Karpas-422 (cell line): Measurements from ENCODE around the gene ERBB4. TPM values are rescaled to one million over a fixed set of nuclear protein-coding genes. Genes with fewer than 3 reads are reported as not detected.
A peak's percentile ranks its signal among the peaks of the same experiment; 100 is the strongest.

Experiments
- DNase-seq: peaks from one replicate; pipeline ENCODE4 v3.0.0-alpha.2; 2015
- H2AFZ ChIP-seq: fragments of 200-600 bp; sonication (generic); 2 replicates; pipeline ENCODE4 v1.6.1; 2014; ENCODE audit warnings: antibody characterized with exemption, low read length, mixed read lengths
- H3K27ac ChIP-seq: fragments of 200-600 bp; sonication (generic); 2 replicates; pipeline ENCODE4 v1.5.1; 2014; ENCODE audit warnings: mild to moderate bottlenecking, low read length, moderate library complexity
- H3K27me3 ChIP-seq: fragments of 200-600 bp; sonication (generic); 2 replicates; pipeline ENCODE4 v1.6.1; 2014; ENCODE audit warnings: low read length, mixed read lengths
- H3K36me3 ChIP-seq: fragments of 200-600 bp; sonication (generic); 2 replicates; pipeline ENCODE4 v1.6.1; 2014; ENCODE audit warnings: low read length, mixed read lengths; ENCODE audit not compliant: insufficient read depth
- H3K4me1 ChIP-seq: fragments of 200-600 bp; sonication (generic); 2 replicates; pipeline ENCODE4 v1.6.1; 2014; ENCODE audit warnings: mild to moderate bottlenecking, low read length, mixed read lengths
- H3K4me2 ChIP-seq: fragments of 200-600 bp; sonication (generic); 2 replicates; pipeline ENCODE4 v1.6.1; 2014; ENCODE audit warnings: low read length, low read depth, mild to moderate bottlenecking; ENCODE audit not compliant: poor library complexity, severe bottlenecking
- H3K4me3 ChIP-seq: fragments of 200-600 bp; sonication (generic); 2 replicates; pipeline ENCODE4 v1.5.1; 2014; ENCODE audit warnings: mild to moderate bottlenecking, antibody characterized with exemption, low read length, mixed read lengths
- H3K79me2 ChIP-seq: fragments of 200-600 bp; sonication (generic); 2 replicates; pipeline ENCODE4 v1.6.1; 2014; ENCODE audit warnings: mild to moderate bottlenecking, low read length, mixed read lengths
- H3K9ac ChIP-seq: fragments of 200-600 bp; sonication (generic); 2 replicates; pipeline ENCODE4 v1.6.0; 2014; ENCODE audit warnings: low read length
- H3K9me2 ChIP-seq: fragments of 200-600 bp; sonication (generic), shearing (Covaris generic); replicated peaks from 2 replicates; pipeline ENCODE4 v1.6.0; 2014; ENCODE audit warnings: mild to moderate bottlenecking, low read length, moderate library complexity; ENCODE audit not compliant: insufficient read depth
- H3K9me3 ChIP-seq: fragments of 300-700, 200-600 bp; sonication (generic); 2 replicates; pipeline ENCODE4 v1.6.1; 2014; ENCODE audit warnings: low read length, mixed read lengths
- H4K20me1 ChIP-seq: fragments of 200-600 bp; sonication (generic); 2 replicates; pipeline ENCODE4 v1.6.1; 2014; ENCODE audit warnings: mild to moderate bottlenecking, antibody characterized with exemption, low read length, low read depth; ENCODE audit not compliant: insufficient read depth
- total RNA-seq: library from RNA; depleted of rRNA; stranded (reverse); fragments of >200 nt; shearing (Covaris generic); gene quantifications from 2 replicates; pipeline ENCODE4 v1.2.3, GENCODE V29; 2014; ENCODE audit warnings: low replicate concordance

ERBB4 gene
- total RNA-seq, 1 experiment from 2014 or later: not detected

GRCh38 chr2:211359347-211359746 lies 1179.3 kb downstream of the ERBB4 start:
- Histone ChIP-seq H3K9me2 (no peaks in the 10 kb centered on the region), H3K4me2 (no peak overlapping the region), H3K27ac (no peak overlapping the region), H3K9ac (no peak overlapping the region), H3K9me3 (no peaks in the 10 kb centered on the region), H3K27me3 (no peaks in the 10 kb centered on the region), H3K4me3 (no peak overlapping the region), H3K79me2 (no peaks in the 10 kb centered on the region), H4K20me1 (no peaks in the 10 kb centered on the region), H2AFZ (no peak overlapping the region), H3K4me1 (no peaks in the 10 kb centered on the region), H3K36me3 (no peaks in the 10 kb centered on the region)
- no peak for DNase-seq

DNA sequence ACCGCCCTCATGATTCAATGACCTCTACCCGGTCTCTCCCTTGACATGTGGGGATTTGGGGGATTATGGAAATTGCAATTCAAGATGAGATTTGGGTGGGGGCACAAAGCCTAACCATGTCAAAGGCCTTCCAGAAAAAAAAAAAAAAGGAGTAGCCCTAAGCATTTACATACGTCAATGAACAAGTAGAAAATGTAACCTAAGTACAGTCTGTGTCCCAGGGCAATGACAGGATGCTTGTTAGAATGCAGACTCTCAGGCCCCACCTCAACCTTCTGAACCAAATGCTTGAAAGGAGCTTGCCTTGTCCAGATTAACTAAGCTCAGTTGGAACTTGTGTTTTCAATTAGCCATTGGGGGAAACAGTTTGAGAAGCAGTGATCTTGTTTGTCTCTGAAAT lies 1180.1 kb downstream of the ERBB4 start:
- Histone ChIP-seq H2AFZ (no peak overlapping the region), H3K4me1 (no peaks in the 10 kb centered on the region), H3K4me2 (no peak overlapping the region), H3K27me3 (no peaks in the 10 kb centered on the region), H3K79me2 (no peaks in the 10 kb centered on the region), H3K4me3 (no peak overlapping the region), H4K20me1 (no peaks in the 10 kb centered on the region), H3K9ac (no peak overlapping the region), H3K9me2 (no peaks in the 10 kb centered on the region), H3K36me3 (no peaks in the 10 kb centered on the region), H3K9me3 (no peaks in the 10 kb centered on the region), H3K27ac (no peak overlapping the region)
- DNase-seq: no peak

GRCh38 chr2:211354481-211354880 lies 1184.1 kb downstream of the ERBB4 start:
- Histone ChIP-seq H4K20me1 (no peaks in the 10 kb centered on the region), H2AFZ (no peak overlapping the region), H3K4me2 (no peak overlapping the region), H3K27ac (no peak overlapping the region), H3K9me3 (no peaks in the 10 kb centered on the region), H3K9me2 (no peaks in the 10 kb centered on the region), H3K79me2 (no peaks in the 10 kb centered on the region), H3K4me3 (no peak overlapping the region), H3K27me3 (no peaks in the 10 kb centered on the region), H3K4me1 (no peaks in the 10 kb centered on the region), H3K36me3 (no peaks in the 10 kb centered on the region), H3K9ac (no peak overlapping the region)
- no peak for DNase-seq

DNA sequence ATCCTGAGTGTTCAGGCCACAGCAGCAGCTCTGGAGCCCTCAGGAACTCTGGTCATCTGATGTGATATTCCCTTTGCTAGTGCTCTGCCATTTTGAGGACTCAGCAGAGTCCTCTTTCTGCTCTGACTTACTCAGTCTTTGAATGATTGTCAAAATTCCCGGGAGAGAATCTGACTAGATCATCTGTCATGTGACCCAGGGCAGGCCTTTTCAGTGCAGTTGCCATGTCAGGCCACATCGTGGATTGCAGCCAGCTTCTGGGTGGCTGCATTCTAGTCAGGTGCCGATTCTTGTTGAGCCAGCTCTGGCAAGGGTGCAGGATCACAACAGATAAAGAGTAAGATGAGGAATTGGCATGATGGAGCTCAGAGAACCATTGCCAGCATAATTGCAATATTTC lies 1186.6 kb downstream of the ERBB4 start:
- H4K20me1 ChIP-seq: no peaks in the 10 kb centered on the region
- no peak for DNase-seq
- H3K27ac ChIP-seq: no peak overlapping the region
- no peaks in the 10 kb centered on the region for H3K27me3 ChIP-seq
- H3K4me2 ChIP-seq: no peak overlapping the region
- H2AFZ ChIP-seq: no peak overlapping the region
- H3K4me1 ChIP-seq: no peaks in the 10 kb centered on the region
- H3K9ac ChIP-seq: no peak overlapping the region
- no peaks in the 10 kb centered on the region for H3K9me3 ChIP-seq
- H3K79me2 ChIP-seq: no peaks in the 10 kb centered on the region
- no peak overlapping the region for H3K4me3 ChIP-seq
- H3K36me3 ChIP-seq: no peaks in the 10 kb centered on the region
- H3K9me2 ChIP-seq: no peaks in the 10 kb centered on the region

- Histone ChIP-seq H3K9ac (no peak overlapping the region), H3K9me3 (no peaks in the 10 kb centered on the region), H2AFZ (no peak overlapping the region), H3K4me2 (no peak overlapping the region), H3K4me1 (no peaks in the 10 kb centered on the region), H3K79me2 (no peaks in the 10 kb centered on the region), H3K27ac (no peak overlapping the region), H4K20me1 (no peaks in the 10 kb centered on the region), H3K9me2 (no peaks in the 10 kb centered on the region), H3K27me3 (no peaks in the 10 kb centered on the region), H3K4me3 (no peak overlapping the region), H3K36me3 (no peaks in the 10 kb centered on the region)
- DNase-seq: no peak
Observed at GRCh38 chr2:211349031-211349430, 1189.6 kb downstream of the ERBB4 start.

DNA sequence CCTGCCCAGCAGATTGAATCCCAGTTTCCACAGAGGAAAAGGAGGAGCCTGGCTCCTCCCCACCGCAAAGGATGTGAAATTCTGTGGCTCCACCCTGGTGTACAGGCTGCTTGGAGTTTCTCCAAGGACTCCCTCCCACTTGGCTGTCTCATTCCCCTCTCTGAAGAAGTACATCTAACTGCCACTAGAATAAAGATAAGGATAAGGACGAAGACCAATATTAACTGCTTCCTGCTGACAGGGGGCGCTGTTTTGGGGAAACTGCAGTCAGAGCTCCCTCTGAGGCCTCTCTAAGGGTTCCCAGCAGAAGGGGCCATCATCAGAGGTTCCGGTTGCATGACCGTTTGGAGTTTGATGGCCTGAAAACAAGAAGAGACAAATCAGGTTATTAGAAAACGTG lies 1191.3 kb downstream of the ERBB4 start:
- H3K27ac ChIP-seq: no peak overlapping the region
- no peak overlapping the region for H2AFZ ChIP-seq
- no peaks in the 10 kb centered on the region for H4K20me1 ChIP-seq
- H3K79me2 ChIP-seq: no peaks in the 10 kb centered on the region
- no peaks in the 10 kb centered on the region for H3K4me1 ChIP-seq
- H3K36me3 ChIP-seq: no peaks in the 10 kb centered on the region
- peak; percentile 76 for DNase-seq
- no peak overlapping the region for H3K9ac ChIP-seq
- H3K27me3 ChIP-seq: no peaks in the 10 kb centered on the region
- H3K4me3 ChIP-seq: no peak overlapping the region
- H3K9me3 ChIP-seq: no peaks in the 10 kb centered on the region
- H3K9me2 ChIP-seq: no peaks in the 10 kb centered on the region
- H3K4me2 ChIP-seq: no peak overlapping the region

GRCh38 chr2:211344289-211344688 lies 1194.3 kb downstream of the ERBB4 start:
- DNase-seq: no peak
- no peaks in the 10 kb centered on the region for H3K4me1 ChIP-seq
- no peak overlapping the region for H2AFZ ChIP-seq
- H3K36me3 ChIP-seq: no peaks in the 10 kb centered on the region
- H3K9me2 ChIP-seq: no peaks in the 10 kb centered on the region
- H3K27ac ChIP-seq: no peak overlapping the region
- H3K9ac ChIP-seq: no peak overlapping the region
- no peak overlapping the region for H3K4me3 ChIP-seq
- no peaks in the 10 kb centered on the region for H3K9me3 ChIP-seq
- H4K20me1 ChIP-seq: no peaks in the 10 kb centered on the region
- H3K4me2 ChIP-seq: no peak overlapping the region
- no peaks in the 10 kb centered on the region for H3K79me2 ChIP-seq
- H3K27me3 ChIP-seq: no peaks in the 10 kb centered on the region

- no peak overlapping the region for H3K4me3 ChIP-seq
- H3K9me3 ChIP-seq: no peaks in the 10 kb centered on the region
- no peaks in the 10 kb centered on the region for H3K9me2 ChIP-seq
- H2AFZ ChIP-seq: no peak overlapping the region
- DNase-seq: no peak
- H3K4me1 ChIP-seq: no peaks in the 10 kb centered on the region
- H3K27me3 ChIP-seq: no peaks in the 10 kb centered on the region
- H3K9ac ChIP-seq: no peak overlapping the region
- H3K36me3 ChIP-seq: no peaks in the 10 kb centered on the region
- no peaks in the 10 kb centered on the region for H4K20me1 ChIP-seq
- no peak overlapping the region for H3K27ac ChIP-seq
- no peak overlapping the region for H3K4me2 ChIP-seq
- no peaks in the 10 kb centered on the region for H3K79me2 ChIP-seq
Observed at GRCh38 chr2:211333377-211333776, 1205.2 kb downstream of the ERBB4 start.

DNA sequence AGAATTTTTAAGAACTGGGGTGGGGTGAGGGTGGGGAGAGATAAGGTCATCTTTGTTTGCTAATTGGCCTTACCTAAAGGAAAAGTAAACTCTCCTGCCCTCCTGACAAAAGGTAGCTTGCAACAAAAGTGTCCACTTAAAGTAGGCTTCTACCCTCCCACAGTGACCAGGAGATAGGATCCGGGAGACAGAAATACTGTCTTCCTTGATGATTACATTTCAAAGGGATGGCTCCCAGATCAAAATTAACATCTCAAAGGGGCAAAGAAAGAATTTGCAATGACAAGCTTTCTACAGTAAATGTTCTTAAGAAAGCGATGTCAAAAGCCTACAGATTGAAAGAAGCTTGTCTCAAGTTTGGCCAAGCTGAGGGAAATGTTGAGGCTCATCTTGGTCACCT lies 1206.9 kb downstream of the ERBB4 start:
- Histone ChIP-seq H3K27me3 (no peaks in the 10 kb centered on the region), H3K9me2 (no peaks in the 10 kb centered on the region), H3K79me2 (no peaks in the 10 kb centered on the region), H4K20me1 (no peaks in the 10 kb centered on the region), H3K4me1 (no peaks in the 10 kb centered on the region), H3K9ac (no peak overlapping the region), H3K4me3 (no peak overlapping the region), H3K4me2 (no peak overlapping the region), H3K27ac (no peak overlapping the region), H2AFZ (no peak overlapping the region), H3K9me3 (no peaks in the 10 kb centered on the region), H3K36me3 (no peaks in the 10 kb centered on the region)
- DNase-seq: no peak
